ENCODE measurements around the gene ALX3.
"Not testable (repeated sequence)": the region's sequence is repeated elsewhere in the genome, so short reads cannot be mapped to it uniquely, and the experiment has no call there.

ALX3 gene

GRCh38 chr1:110034040-110034450 is 36.4 kb downstream of the ALX3 start:
- FAIRE-seq (no peak), DNase-seq (ENCODE audit: insufficient read length, low spot score) (no peak)
- TF ChIP-seq CTCF (IDR thresholded peaks at IDR 0.05; ENCODE audit: insufficient read depth, missing control alignments), result no peak

- DNase-seq (ENCODE audit: insufficient read length, low spot score) (no peak), FAIRE-seq (no peak)
- no peak for TF ChIP-seq CTCF (IDR thresholded peaks at IDR 0.05; ENCODE audit: insufficient read depth, missing control alignments)
These were observed 37.1 kb downstream of the ALX3 start for GRCh38 chr1:110033421-110033820.

GRCh38 chr1:110032327-110032726 is 38.1 kb downstream of the ALX3 start:
- no peak for TF ChIP-seq CTCF (IDR thresholded peaks at IDR 0.05; ENCODE audit: insufficient read depth, missing control alignments)
- DNase-seq (ENCODE audit: insufficient read length, low spot score), result no peak
- FAIRE-seq, result no peak

- not testable (repeated sequence) for DNase-seq (ENCODE audit: insufficient read length, low spot score); FAIRE-seq
These were observed 39.8 kb downstream of the ALX3 start for GRCh38 chr1:110030687-110031086.

GRCh38 chr1:110024613-110025012 is 45.9 kb downstream of the ALX3 start:
- TF ChIP-seq CTCF (IDR thresholded peaks at IDR 0.05; ENCODE audit: insufficient read depth, missing control alignments), result no peak
- no peak for FAIRE-seq
- no peak for DNase-seq (ENCODE audit: insufficient read length, low spot score)

- no peak for DNase-seq (ENCODE audit: insufficient read length, low spot score)
- TF ChIP-seq CTCF (IDR thresholded peaks at IDR 0.05; ENCODE audit: insufficient read depth, missing control alignments), result no peak
- no peak for FAIRE-seq
These were observed 49.2 kb downstream of the ALX3 start for GRCh38 chr1:110021285-110021684.

- FAIRE-seq (no peak), DNase-seq (ENCODE audit: insufficient read length, low spot score) (no peak)
- TF ChIP-seq CTCF (IDR thresholded peaks at IDR 0.05; ENCODE audit: insufficient read depth, missing control alignments), result no peak
These were observed 50.7 kb downstream of the ALX3 start for GRCh38 chr1:110019770-110020169.

GRCh38 chr1:110018396-110018795 is 52.1 kb downstream of the ALX3 start:
- TF ChIP-seq CTCF (IDR thresholded peaks at IDR 0.05; ENCODE audit: insufficient read depth, missing control alignments), result no peak
- FAIRE-seq, result no peak
- no peak for DNase-seq (ENCODE audit: insufficient read length, low spot score)

Data from D721Med (cell line).